Keratinocyte (primary cell): ENCODE results near the gene TMEM245.

Source experiments
- EZH2 ChIP-seq: IDR thresholded peaks from one replicate; pipeline ENCODE4 v1.6.1; 2012; ENCODE audit warnings: inconsistent platforms, mild to moderate bottlenecking, low read length, moderate library complexity
- TF ChIP-seq, protein P1 (sequence below), 3 experiments: IDR thresholded peaks in 1 of 3; conservative IDR thresholded peaks in 1 of 3; optimal IDR thresholded peaks in 1 of 3; 2 replicates in 2 of 3; 3 replicates in 1 of 3; pipeline versions ENCODE3 to v1.5.1; 2011; ENCODE audit warnings: low read length in 3 of 3, mild to moderate bottlenecking in 3 of 3, moderate library complexity in 2 of 3, control low read depth in 1 of 3, inconsistent platforms in 1 of 3; ENCODE audit not compliant: insufficient read depth in 2 of 3; ENCODE audit errors: extremely low read depth in 1 of 3

DNA sequence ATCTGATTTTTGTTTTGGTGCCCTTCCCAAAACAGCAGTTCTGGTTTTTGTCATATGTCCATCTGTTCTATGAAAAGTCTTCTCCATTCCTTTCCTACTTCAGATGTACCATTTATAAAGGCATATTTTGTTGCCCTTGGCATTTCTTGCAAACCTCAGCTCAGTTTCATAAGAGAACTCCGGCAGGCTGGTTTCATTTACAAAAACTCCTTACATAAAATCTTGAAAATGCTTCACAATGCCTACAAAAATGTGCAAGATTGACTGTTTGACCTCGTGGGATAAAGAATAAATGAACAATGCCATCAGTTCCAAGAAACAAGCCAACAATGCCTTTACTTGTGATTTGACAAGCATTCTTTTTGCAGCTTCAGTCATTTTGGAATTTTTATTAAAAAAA, 67.3 kb downstream of the TMEM245 start:
- TF ChIP-seq, protein P1, sequence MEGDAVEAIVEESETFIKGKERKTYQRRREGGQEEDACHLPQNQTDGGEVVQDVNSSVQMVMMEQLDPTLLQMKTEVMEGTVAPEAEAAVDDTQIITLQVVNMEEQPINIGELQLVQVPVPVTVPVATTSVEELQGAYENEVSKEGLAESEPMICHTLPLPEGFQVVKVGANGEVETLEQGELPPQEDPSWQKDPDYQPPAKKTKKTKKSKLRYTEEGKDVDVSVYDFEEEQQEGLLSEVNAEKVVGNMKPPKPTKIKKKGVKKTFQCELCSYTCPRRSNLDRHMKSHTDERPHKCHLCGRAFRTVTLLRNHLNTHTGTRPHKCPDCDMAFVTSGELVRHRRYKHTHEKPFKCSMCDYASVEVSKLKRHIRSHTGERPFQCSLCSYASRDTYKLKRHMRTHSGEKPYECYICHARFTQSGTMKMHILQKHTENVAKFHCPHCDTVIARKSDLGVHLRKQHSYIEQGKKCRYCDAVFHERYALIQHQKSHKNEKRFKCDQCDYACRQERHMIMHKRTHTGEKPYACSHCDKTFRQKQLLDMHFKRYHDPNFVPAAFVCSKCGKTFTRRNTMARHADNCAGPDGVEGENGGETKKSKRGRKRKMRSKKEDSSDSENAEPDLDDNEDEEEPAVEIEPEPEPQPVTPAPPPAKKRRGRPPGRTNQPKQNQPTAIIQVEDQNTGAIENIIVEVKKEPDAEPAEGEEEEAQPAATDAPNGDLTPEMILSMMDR (optimal IDR thresholded peaks at IDR 0.05 in 1 of 3, IDR thresholded peaks at IDR 0.05 in 1 of 3, conservative IDR thresholded peaks at IDR 0.05 in 1 of 3; ENCODE audit: extremely low read depth in 1 of 3, insufficient read depth in 2 of 3, low read length in 3 of 3) = no peak
- no peak for TF ChIP-seq EZH2
